AG09309 (cell line): ENCODE data around the gene PTPRG.
"Not testable (repeated sequence)": the region's sequence is repeated elsewhere in the genome, so short reads cannot be mapped to it uniquely, and the experiment has no call there.

Experiments used
- DNase-seq: peaks from one replicate; pipeline ENCODE4 v3.0.0-alpha.2; 2010; ENCODE audit warnings: low read depth
- H3K4me3 ChIP-seq: 2 replicates; pipeline ENCODE4 v1.5.1; 2011; ENCODE audit warnings: mild to moderate bottlenecking, low read depth, low read length, moderate library complexity; ENCODE audit not compliant: control insufficient read depth
- CTCF ChIP-seq: IDR thresholded peaks from 2 replicates; pipeline ENCODE4 v1.5.1; 2011; ENCODE audit warnings: mild to moderate bottlenecking, low read depth, low read length, inconsistent platforms; ENCODE audit not compliant: insufficient read depth, control insufficient read depth; ENCODE audit errors: missing control alignments

The PTPRG gene

GRCh38 chr3:62035402-62036057 is 474.2 kb downstream of the PTPRG start:
- DNase-seq: no peak
- no peak overlapping the region for H3K4me3 ChIP-seq

GRCh38 chr3:62036726-62037125 is 475.4 kb downstream of the PTPRG start:
- DNase-seq: no peak
- no peak for TF ChIP-seq CTCF
- H3K4me3 ChIP-seq: no peak overlapping the region

More at GRCh38 chr3:62035402-62036057, 474.2 kb downstream of the PTPRG start:
- no peak for TF ChIP-seq CTCF

- not testable (repeated sequence) for H3K4me3 ChIP-seq, DNase-seq
Measured at GRCh38 chr3:62038798-62039197, 477.4 kb downstream of the PTPRG start.

- no peak overlapping the region for H3K4me3 ChIP-seq
- no peak for DNase-seq
- TF ChIP-seq CTCF: no peak
Measured at GRCh38 chr3:62039586-62039985, 478.2 kb downstream of the PTPRG start.

GRCh38 chr3:62041681-62042080 is 480.3 kb downstream of the PTPRG start:
- H3K4me3 ChIP-seq: no peak overlapping the region
- no peak for DNase-seq
- TF ChIP-seq CTCF: no peak

- DNase-seq: no peak
- no peak overlapping the region for H3K4me3 ChIP-seq
- TF ChIP-seq CTCF: no peak
Measured at GRCh38 chr3:62044874-62045411, 483.6 kb downstream of the PTPRG start.

- H3K4me3 ChIP-seq: no peak overlapping the region
- TF ChIP-seq CTCF: no peak
- no peak for DNase-seq
Measured at GRCh38 chr3:62046326-62046725, 485.0 kb downstream of the PTPRG start.
